ENCODE measurements around the gene ACTR3C. TPM values are rescaled to one million over a fixed set of nuclear protein-coding genes. Genes with fewer than 3 reads are reported as not detected.

Gene ACTR3C
- total and polyA plus RNA-seq, 10 of the 15 experiments (the other 5 are each of a cell fraction or from before 2014, with no cell fraction given) = 2.0 to 10.2 (median 6.3) TPM

GRCh38 chr7:150360363-150361058, 37.2 kb upstream of the ACTR3C start (continued):
- TF ChIP-seq ZNF274 (IDR thresholded peaks at IDR 0.05; ENCODE audit: insufficient read depth, insufficient read length) = no peak

GRCh38 chr7:150359622-150360362, 36.4 kb upstream of the ACTR3C start:
- POLR2A ChIA-PET = no interaction called here
- intact Hi-C loops (cut with micrococcal nuclease; ENCODE audit: unreplicated experiment) = loop anchor here (5.0 kb wide), 1 partner anchor 37 kb away; the partner anchor contains the start of genes ACTR3C and LRRC61

More at GRCh38 chr7:150359622-150360362, 36.4 kb upstream of the ACTR3C start:
- H3K4me3 ChIP-seq = no peak overlapping the region
- ATAC-seq (no peak), FAIRE-seq (no peak), DNase-seq (ENCODE audit: low read depth, low spot score) (no peak)
- peaks cover 32% of the 10 kb centered on the region for H3K4me1 ChIP-seq (ENCODE audit: control insufficient read depth, insufficient read depth, low read length)
- no peaks in the 10 kb centered on the region for H3K9me3 ChIP-seq (replicated peaks; ENCODE audit: control insufficient read depth, insufficient read depth, low read length)
- no peaks in the 10 kb centered on the region for H4K20me1 ChIP-seq (ENCODE audit: control insufficient read depth, insufficient read depth)
- H3K27me3 ChIP-seq (replicated peaks in 1 of 2; ENCODE audit: control insufficient read depth in 2 of 2, insufficient read depth in 2 of 2, low read length in 1 of 2) = no peaks in the 10 kb centered on the region
- RAD21 ChIA-PET (ENCODE audit: unreplicated experiment) = no interaction called here
- CTCF ChIA-PET = no interaction called here
- SMC1A ChIA-PET (ENCODE audit: uncharacterized antibody, unreplicated experiment) = no interaction called here
- H3K79me2 ChIP-seq (ENCODE audit: control insufficient read depth, insufficient read depth, low read length) = no peaks in the 10 kb centered on the region
- 100% methylated on average over 2 of the region's 2 CpGs for WGBS (ENCODE audit: insufficient coverage, insufficient replicate concordance, low lambda C conversion rate, missing lambda C conversion rate)
- BruUV-seq (replicated peaks) = no TSS peak
- in situ Hi-C loops (cut with MboI) = loop anchor here (5.0 kb wide), 1 partner anchor 53 kb away; no protein-coding TSS in a partner anchor
- H3K9ac ChIP-seq (ENCODE audit: control insufficient read depth, insufficient read depth, low read length) = no peak overlapping the region
- no peak overlapping the region for H2AFZ ChIP-seq (ENCODE audit: control insufficient read depth, low read depth, low read length)
- H3K4me2 ChIP-seq (ENCODE audit: control insufficient read depth, insufficient read depth) = no peak overlapping the region
- no peak for TF ChIP-seq RELA (IDR thresholded peaks at IDR 0.05; ENCODE audit: borderline replicate concordance, partially characterized antibody)
- TF ChIP-seq CBX3 (IDR thresholded peaks at IDR 0.05; ENCODE audit: borderline replicate concordance, low read depth) = no peak
- TF ChIP-seq SREBF1 (IDR thresholded peaks at IDR 0.05; ENCODE audit: low read length) = no peak
- TF ChIP-seq NR2C2 (IDR thresholded peaks at IDR 0.05; ENCODE audit: borderline replicate concordance, control insufficient read depth, insufficient read length, low read depth) = peak; percentile 12
- TF ChIP-seq HDGF (IDR thresholded peaks at IDR 0.05) = peak; percentile 25; the same call in 1 of the 2 replicates
- TF ChIP-seq BCLAF1 (IDR thresholded peaks at IDR 0.05) = no peak
- TF ChIP-seq NBN (IDR thresholded peaks at IDR 0.05) = 0 out of 2 replicates have a peak, but pooled peaks have one; percentile 34
- TF ChIP-seq NFYB (IDR thresholded peaks at IDR 0.05; ENCODE audit: insufficient read depth, low read depth, low read length) = no peak
- TF ChIP-seq RAD51 (IDR thresholded peaks at IDR 0.05) = no peak
- no peak for TF ChIP-seq MEF2B (IDR thresholded peaks at IDR 0.05; ENCODE audit: partially characterized antibody, poor library complexity, severe bottlenecking)
- TF ChIP-seq CBX5 (IDR thresholded peaks at IDR 0.05; ENCODE audit: low read depth) = no peak
- TF ChIP-seq, protein P1, sequence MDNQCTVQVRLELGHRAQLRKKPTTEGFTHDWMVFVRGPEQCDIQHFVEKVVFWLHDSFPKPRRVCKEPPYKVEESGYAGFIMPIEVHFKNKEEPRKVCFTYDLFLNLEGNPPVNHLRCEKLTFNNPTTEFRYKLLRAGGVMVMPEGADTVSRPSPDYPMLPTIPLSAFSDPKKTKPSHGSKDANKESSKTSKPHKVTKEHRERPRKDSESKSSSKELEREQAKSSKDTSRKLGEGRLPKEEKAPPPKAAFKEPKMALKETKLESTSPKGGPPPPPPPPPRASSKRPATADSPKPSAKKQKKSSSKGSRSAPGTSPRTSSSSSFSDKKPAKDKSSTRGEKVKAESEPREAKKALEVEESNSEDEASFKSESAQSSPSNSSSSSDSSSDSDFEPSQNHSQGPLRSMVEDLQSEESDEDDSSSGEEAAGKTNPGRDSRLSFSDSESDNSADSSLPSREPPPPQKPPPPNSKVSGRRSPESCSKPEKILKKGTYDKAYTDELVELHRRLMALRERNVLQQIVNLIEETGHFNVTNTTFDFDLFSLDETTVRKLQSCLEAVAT (IDR thresholded peaks at IDR 0.05) = no peak
- TF ChIP-seq SMAD5 (IDR thresholded peaks at IDR 0.05; ENCODE audit: low read depth) = no peak
- no peak for TF ChIP-seq TARDBP (IDR thresholded peaks at IDR 0.05; ENCODE audit: borderline replicate concordance)
- TF ChIP-seq JUND (IDR thresholded peaks at IDR 0.05; ENCODE audit: low read depth, low read length) = no peak
- no peak overlapping the region for H3K27ac ChIP-seq (ENCODE audit: control insufficient read depth, insufficient read depth)
- no peaks in the 10 kb centered on the region for H3K36me3 ChIP-seq (ENCODE audit: control insufficient read depth in 2 of 2, insufficient read depth in 2 of 2, low read length in 1 of 2)
